MM.1S (cell line): ENCODE results near the gene FRMD3.

Experiments
- EZH2 ChIP-seq: fragments of 300-600 bp; sonication (generic); optimal IDR thresholded peaks from 2 replicates; pipeline ENCODE3; 2017; ENCODE audit warnings: low read depth, mild to moderate bottlenecking, antibody characterized with exemption, low read length, mixed read lengths
- EZH2phosphoT487 ChIP-seq: fragments of 300-600 bp; sonication (generic); IDR thresholded peaks from 2 replicates; pipeline ENCODE4 v1.6.1; 2018; ENCODE audit warnings: antibody characterized with exemption, low read length
- TF ChIP-seq, protein P1 (sequence below): fragments of 300-600 bp; sonication (generic); IDR thresholded peaks from 2 replicates; pipeline ENCODE4 v1.5.1; 2016; ENCODE audit warnings: antibody characterized with exemption, low read length, mixed read lengths

DNA sequence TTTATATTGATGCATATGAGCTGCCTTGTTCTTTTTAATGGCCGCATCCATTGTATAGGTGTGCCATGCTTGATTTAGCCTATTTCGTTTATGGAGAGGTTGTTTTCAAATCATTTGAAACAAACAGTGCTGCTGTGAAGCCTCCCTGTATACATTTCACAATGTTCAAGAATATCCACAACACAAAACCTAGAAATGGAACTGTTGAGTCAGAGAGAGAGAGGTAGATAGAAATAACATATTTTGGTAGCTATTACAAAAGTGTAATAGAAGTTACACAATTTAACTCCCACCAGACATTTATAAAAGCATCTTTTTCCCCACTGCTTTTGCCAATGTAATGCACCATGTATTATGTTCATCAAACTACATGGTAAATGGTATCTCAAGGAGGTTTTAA is 82.0 kb downstream of the FRMD3 start:
- TF ChIP-seq, protein P1, sequence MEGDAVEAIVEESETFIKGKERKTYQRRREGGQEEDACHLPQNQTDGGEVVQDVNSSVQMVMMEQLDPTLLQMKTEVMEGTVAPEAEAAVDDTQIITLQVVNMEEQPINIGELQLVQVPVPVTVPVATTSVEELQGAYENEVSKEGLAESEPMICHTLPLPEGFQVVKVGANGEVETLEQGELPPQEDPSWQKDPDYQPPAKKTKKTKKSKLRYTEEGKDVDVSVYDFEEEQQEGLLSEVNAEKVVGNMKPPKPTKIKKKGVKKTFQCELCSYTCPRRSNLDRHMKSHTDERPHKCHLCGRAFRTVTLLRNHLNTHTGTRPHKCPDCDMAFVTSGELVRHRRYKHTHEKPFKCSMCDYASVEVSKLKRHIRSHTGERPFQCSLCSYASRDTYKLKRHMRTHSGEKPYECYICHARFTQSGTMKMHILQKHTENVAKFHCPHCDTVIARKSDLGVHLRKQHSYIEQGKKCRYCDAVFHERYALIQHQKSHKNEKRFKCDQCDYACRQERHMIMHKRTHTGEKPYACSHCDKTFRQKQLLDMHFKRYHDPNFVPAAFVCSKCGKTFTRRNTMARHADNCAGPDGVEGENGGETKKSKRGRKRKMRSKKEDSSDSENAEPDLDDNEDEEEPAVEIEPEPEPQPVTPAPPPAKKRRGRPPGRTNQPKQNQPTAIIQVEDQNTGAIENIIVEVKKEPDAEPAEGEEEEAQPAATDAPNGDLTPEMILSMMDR = no peak
- TF ChIP-seq EZH2phosphoT487 (no peak), EZH2 (no peak)
